Measurements from ENCODE around the gene BIRC6.
"Not testable (repeated sequence)": the region's sequence is repeated elsewhere in the genome, so short reads cannot be mapped to it uniquely, and the experiment has no call there.

BIRC6 gene

GRCh38 chr2:32504877-32505478 is 148.2 kb downstream of the BIRC6 start:
- no peak for DNase-seq (ENCODE audit: low spot score)

- no peak for DNase-seq (ENCODE audit: low spot score)
Measured at GRCh38 chr2:32506446-32506845, 149.6 kb downstream of the BIRC6 start.

GRCh38 chr2:32514946-32515345 is 158.1 kb downstream of the BIRC6 start:
- no peak for DNase-seq (ENCODE audit: low spot score)

GRCh38 chr2:32516567-32516966 is 159.7 kb downstream of the BIRC6 start:
- no peak for DNase-seq (ENCODE audit: low spot score)

GRCh38 chr2:32522770-32523169 is 165.9 kb downstream of the BIRC6 start:
- no peak for DNase-seq (ENCODE audit: low spot score)

GRCh38 chr2:32523686-32524085 is 166.9 kb downstream of the BIRC6 start:
- DNase-seq (ENCODE audit: low spot score): no peak

GRCh38 chr2:32532341-32532740 is 175.5 kb downstream of the BIRC6 start:
- DNase-seq (ENCODE audit: low spot score): no peak

GRCh38 chr2:32532961-32533360 is 176.1 kb downstream of the BIRC6 start:
- DNase-seq (ENCODE audit: low spot score): no peak

- no peak for DNase-seq (ENCODE audit: low spot score)
Measured at GRCh38 chr2:32534831-32535230, 178.0 kb downstream of the BIRC6 start.

GRCh38 chr2:32538735-32539134 is 181.9 kb downstream of the BIRC6 start:
- no peak for DNase-seq (ENCODE audit: low spot score)

- DNase-seq (ENCODE audit: low spot score): not testable (repeated sequence)
Measured at GRCh38 chr2:32552483-32552882, 195.7 kb downstream of the BIRC6 start.

GRCh38 chr2:32553829-32554432 is 197.1 kb downstream of the BIRC6 start:
- DNase-seq (ENCODE audit: low spot score): peak; percentile 86

GRCh38 chr2:32558492-32558891 is 201.7 kb downstream of the BIRC6 start:
- DNase-seq (ENCODE audit: low spot score): no peak

GRCh38 chr2:32559136-32559535 is 202.3 kb downstream of the BIRC6 start:
- DNase-seq (ENCODE audit: low spot score): no peak

- DNase-seq (ENCODE audit: low spot score): no peak
Measured at GRCh38 chr2:32562906-32563305, 206.1 kb downstream of the BIRC6 start.

- DNase-seq (ENCODE audit: low spot score): no peak
Measured at GRCh38 chr2:32564417-32565035, 207.7 kb downstream of the BIRC6 start.

GRCh38 chr2:32565902-32566301 is 209.1 kb downstream of the BIRC6 start:
- DNase-seq (ENCODE audit: low spot score): no peak

GRCh38 chr2:32572030-32572429 is 215.2 kb downstream of the BIRC6 start:
- no peak for DNase-seq (ENCODE audit: low spot score)

- DNase-seq (ENCODE audit: low spot score): no peak
Measured at GRCh38 chr2:32572737-32573136, 215.9 kb downstream of the BIRC6 start.

- DNase-seq (ENCODE audit: low spot score): peak; percentile 70
Measured at GRCh38 chr2:32591669-32592463, 235.0 kb downstream of the BIRC6 start.

- no peak for DNase-seq (ENCODE audit: low spot score)
Measured at GRCh38 chr2:32594573-32594972, 237.8 kb downstream of the BIRC6 start.

GRCh38 chr2:32611366-32611765 is 254.5 kb downstream of the BIRC6 start:
- DNase-seq (ENCODE audit: low spot score): no peak

- no peak for DNase-seq (ENCODE audit: low spot score)
Measured at GRCh38 chr2:32611771-32612170, 254.9 kb downstream of the BIRC6 start.

All from NAMALWA (cell line).